Suprapubic skin (tissue), 4 donors: ENCODE results near the gene GABRG2. TPM values are rescaled to one million over a fixed set of nuclear protein-coding genes. Genes with fewer than 3 reads are reported as not detected.

ENCODE experiments used
- DNase-seq, 2 donors: peaks; one replicate each; pipeline ENCODE4 v3.0.0-alpha.2; 2019; ENCODE audit warnings: low spot score in 2 of 2
- H3K27ac ChIP-seq: fragments of 200-600 bp; sonication (generic); one replicate; pipeline ENCODE4 v1.5.1; 2019
- H3K27me3 ChIP-seq: fragments of 200-600 bp; sonication (generic); one replicate; pipeline ENCODE4 v1.5.1; 2019
- H3K36me3 ChIP-seq: fragments of 200-600 bp; sonication (generic); one replicate; pipeline ENCODE4 v1.5.1; 2019
- H3K4me1 ChIP-seq: fragments of 200-600 bp; sonication (generic); one replicate; pipeline ENCODE4 v1.5.1; 2019
- H3K4me3 ChIP-seq: fragments of 200-600 bp; sonication (generic); one replicate; pipeline ENCODE4 v1.5.1; 2019; ENCODE audit warnings: mild to moderate bottlenecking
- H3K9me3 ChIP-seq: fragments of 200-600 bp; sonication (generic); one replicate; pipeline ENCODE4 v1.5.1; 2019
- EP300 ChIP-seq: sonication (generic); formaldehyde crosslinking; IDR thresholded peaks from one replicate; pipeline ENCODE4 v1.6.1; 2017; ENCODE audit warnings: antibody characterized with exemption
- POLR2A ChIP-seq, 2 donors: fragments of 450-650 bp; IDR thresholded peaks; one replicate each; pipeline ENCODE4 v1.6.1; 2017; ENCODE audit warnings: antibody characterized with exemption in 2 of 2, mild to moderate bottlenecking in 2 of 2, moderate library complexity in 2 of 2
- POLR2AphosphoS5 ChIP-seq, 3 donors: sonication (generic); formaldehyde crosslinking; IDR thresholded peaks; one replicate each; pipeline ENCODE4 v1.6.1; 2017; ENCODE audit warnings: antibody characterized with exemption in 3 of 3
- WGBS: methylation state at CpG from one replicate; pipeline ENCODE4 v1.1.5; 2018; 5-methylcytosine and 5-hydroxymethylcytosine counted together
- total RNA-seq, 4 donors: library from RNA; depleted of rRNA; stranded (reverse); fragments of >200 nt; gene quantifications; one replicate each; pipeline ENCODE4 v1.1.0, GENCODE V29; 2016
- TF ChIP-seq, protein P1 (sequence below), 2 donors: fragments of 200-600 bp in 1 of 2; fragments of 450-650 bp in 1 of 2; sonication (generic) in 1 of 2; IDR thresholded peaks; one replicate each; pipeline ENCODE4 v1.5.1; 2016 to 2019; ENCODE audit warnings: antibody characterized with exemption in 2 of 2, mild to moderate bottlenecking in 1 of 2, moderate library complexity in 1 of 2

The GABRG2 gene
- total RNA-seq, 4 donors from 2014 or later = not detected

DNA sequence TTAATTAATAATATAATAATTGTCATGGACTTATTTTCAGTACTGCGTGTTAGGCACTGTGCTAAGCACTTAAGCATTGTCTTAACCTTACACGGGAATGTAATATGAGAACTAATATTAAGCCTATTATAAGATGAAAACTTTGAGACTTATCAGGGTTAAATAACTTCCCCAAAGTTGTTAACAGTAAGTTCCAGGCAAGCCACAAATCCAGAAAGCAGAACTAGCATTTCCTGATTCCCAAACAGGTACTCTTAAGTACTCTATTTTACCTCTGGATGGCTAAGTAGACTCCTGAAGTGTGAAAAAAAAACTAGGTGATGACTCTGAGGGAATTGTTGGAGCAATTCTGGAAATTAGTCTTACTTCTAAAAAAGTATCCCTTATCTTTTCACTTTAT is 23.8 kb downstream of the GABRG2 start:
- no peak overlapping the region for H3K4me3 ChIP-seq
- no peaks in the 10 kb centered on the region for H3K4me1 ChIP-seq
- no peak for DNase-seq
- H3K27ac ChIP-seq = no peak overlapping the region
- H3K36me3 ChIP-seq = no peaks in the 10 kb centered on the region
- 80% methylated on average over 2 of the region's 2 CpGs for WGBS
- TF ChIP-seq, protein P1, sequence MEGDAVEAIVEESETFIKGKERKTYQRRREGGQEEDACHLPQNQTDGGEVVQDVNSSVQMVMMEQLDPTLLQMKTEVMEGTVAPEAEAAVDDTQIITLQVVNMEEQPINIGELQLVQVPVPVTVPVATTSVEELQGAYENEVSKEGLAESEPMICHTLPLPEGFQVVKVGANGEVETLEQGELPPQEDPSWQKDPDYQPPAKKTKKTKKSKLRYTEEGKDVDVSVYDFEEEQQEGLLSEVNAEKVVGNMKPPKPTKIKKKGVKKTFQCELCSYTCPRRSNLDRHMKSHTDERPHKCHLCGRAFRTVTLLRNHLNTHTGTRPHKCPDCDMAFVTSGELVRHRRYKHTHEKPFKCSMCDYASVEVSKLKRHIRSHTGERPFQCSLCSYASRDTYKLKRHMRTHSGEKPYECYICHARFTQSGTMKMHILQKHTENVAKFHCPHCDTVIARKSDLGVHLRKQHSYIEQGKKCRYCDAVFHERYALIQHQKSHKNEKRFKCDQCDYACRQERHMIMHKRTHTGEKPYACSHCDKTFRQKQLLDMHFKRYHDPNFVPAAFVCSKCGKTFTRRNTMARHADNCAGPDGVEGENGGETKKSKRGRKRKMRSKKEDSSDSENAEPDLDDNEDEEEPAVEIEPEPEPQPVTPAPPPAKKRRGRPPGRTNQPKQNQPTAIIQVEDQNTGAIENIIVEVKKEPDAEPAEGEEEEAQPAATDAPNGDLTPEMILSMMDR (IDR thresholded peaks at IDR 0.05) = no peak
- TF ChIP-seq POLR2A (IDR thresholded peaks at IDR 0.05) (no peak), EP300 (no peak), POLR2AphosphoS5 (IDR thresholded peaks at IDR 0.05) (no peak)
- no peaks in the 10 kb centered on the region for H3K9me3 ChIP-seq
- H3K27me3 ChIP-seq = no peaks in the 10 kb centered on the region

DNA sequence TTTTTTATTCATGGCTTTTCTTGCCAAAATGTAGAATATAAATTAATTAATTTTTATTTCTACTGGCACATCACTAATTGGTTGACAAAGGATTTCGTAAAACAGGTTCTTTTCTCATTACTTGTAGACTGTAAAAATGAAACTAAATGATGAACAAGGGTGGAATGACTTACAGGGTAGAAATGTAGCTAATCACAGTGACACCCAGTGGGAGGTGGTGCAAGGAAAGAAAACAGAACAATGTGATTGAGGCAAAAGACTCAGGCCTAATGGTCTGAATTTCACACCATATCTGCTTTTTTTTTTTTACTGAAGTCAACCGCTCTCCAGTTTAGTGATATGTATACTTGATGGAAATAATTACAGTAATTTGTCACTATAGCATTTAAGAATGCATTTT is 28.9 kb downstream of the GABRG2 start:
- WGBS = 62% methylated on average over 2 of the region's 2 CpGs

DNA sequence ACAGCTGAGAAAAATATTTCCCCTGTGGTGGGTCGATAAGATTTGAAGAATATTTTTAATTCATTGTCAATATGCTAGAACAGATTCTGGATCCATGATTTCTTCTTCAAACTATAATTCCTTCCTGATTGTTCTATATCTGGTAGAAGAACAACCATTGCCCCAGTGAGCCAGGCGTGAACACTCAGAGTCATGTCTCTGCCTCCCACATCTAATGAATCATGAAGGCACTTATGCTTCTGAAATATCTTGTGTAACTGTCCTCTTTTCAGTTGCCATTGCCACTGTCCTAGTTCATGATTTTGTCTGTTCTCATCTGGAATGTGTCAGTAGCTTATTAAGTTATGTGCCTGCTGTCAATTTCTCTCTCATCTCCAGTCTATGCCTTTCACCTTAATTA is 40.0 kb downstream of the GABRG2 start:
- 87% methylated on average over 2 of the region's 2 CpGs for WGBS
- H3K27me3 ChIP-seq = no peaks in the 10 kb centered on the region

More for the DNA sequence above, 28.9 kb downstream of the GABRG2 start:
- TF ChIP-seq POLR2A (IDR thresholded peaks at IDR 0.05) = no peak
- no peak for TF ChIP-seq POLR2AphosphoS5 (IDR thresholded peaks at IDR 0.05)
- TF ChIP-seq, protein P1 (IDR thresholded peaks at IDR 0.05) = no peak
- no peak for TF ChIP-seq EP300
- no peak for DNase-seq
- no peak overlapping the region for H3K27ac ChIP-seq
- no peaks in the 10 kb centered on the region for H3K4me1 ChIP-seq
- H3K9me3 ChIP-seq = no peaks in the 10 kb centered on the region
- H3K4me3 ChIP-seq = no peak overlapping the region
- H3K36me3 ChIP-seq = no peaks in the 10 kb centered on the region
- H3K27me3 ChIP-seq = no peaks in the 10 kb centered on the region

DNA sequence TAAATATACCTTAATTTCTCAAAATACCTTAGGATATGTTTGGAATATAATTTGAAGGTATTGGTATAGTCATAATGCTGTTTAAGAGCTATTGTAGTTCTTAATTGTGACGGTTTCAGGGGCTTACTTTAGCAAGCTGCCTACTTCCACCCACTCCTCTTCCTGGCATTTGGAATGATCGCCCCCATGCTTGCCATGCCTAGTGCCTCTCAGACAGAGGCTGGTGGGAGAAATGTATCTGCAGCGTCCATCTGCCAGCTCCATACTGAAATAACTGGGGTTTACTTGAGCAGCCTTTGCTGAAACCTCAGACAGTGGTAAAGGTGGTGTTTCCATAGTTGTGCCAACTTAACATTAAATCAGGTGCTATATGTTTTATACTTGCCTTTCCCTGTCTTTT is 52.2 kb downstream of the GABRG2 start:
- Histone ChIP-seq H3K9me3 (no peaks in the 10 kb centered on the region), H3K36me3 (no peaks in the 10 kb centered on the region), H3K4me1 (no peaks in the 10 kb centered on the region), H3K4me3 (no peak overlapping the region), H3K27ac (no peak overlapping the region), H3K27me3 (no peaks in the 10 kb centered on the region)
- TF ChIP-seq POLR2A (IDR thresholded peaks at IDR 0.05) (no peak), EP300 (no peak), POLR2AphosphoS5 (IDR thresholded peaks at IDR 0.05) (no peak)
- TF ChIP-seq, protein P1 (IDR thresholded peaks at IDR 0.05) = no peak
- no peak for DNase-seq
- WGBS = 88% methylated on average over 3 of the region's 3 CpGs

More for the DNA sequence above, 40.0 kb downstream of the GABRG2 start:
- Histone ChIP-seq H3K4me3 (no peak overlapping the region), H3K36me3 (no peaks in the 10 kb centered on the region), H3K4me1 (no peaks in the 10 kb centered on the region), H3K9me3 (no peaks in the 10 kb centered on the region), H3K27ac (no peak overlapping the region)
- TF ChIP-seq, protein P1 (IDR thresholded peaks at IDR 0.05) = no peak
- TF ChIP-seq POLR2AphosphoS5 (IDR thresholded peaks at IDR 0.05) = no peak
- no peak for TF ChIP-seq POLR2A (IDR thresholded peaks at IDR 0.05)
- TF ChIP-seq EP300 = no peak
- DNase-seq = no peak

DNA sequence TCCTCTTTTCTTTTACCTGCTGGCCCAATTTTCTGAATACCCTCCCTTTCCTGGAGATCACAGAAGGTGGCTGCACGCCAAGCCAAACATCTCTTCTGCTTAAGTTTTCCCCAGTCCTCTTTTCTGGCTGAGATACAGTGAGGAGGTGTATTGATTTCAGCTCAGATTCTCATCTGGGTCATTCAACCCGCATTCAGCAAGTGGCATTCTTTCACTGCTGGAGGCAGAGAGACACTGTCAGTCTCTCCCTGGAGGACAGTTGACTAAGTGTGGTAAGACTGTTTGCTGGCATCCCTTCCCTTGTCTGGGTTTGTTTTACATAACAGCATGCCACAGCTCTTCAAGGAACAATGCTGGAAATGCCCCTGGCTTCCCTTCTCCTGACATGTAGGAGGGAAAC is 60.5 kb downstream of the GABRG2 start:
- H3K36me3 ChIP-seq = no peaks in the 10 kb centered on the region
- H3K27me3 ChIP-seq = no peaks in the 10 kb centered on the region
- TF ChIP-seq, protein P1 (IDR thresholded peaks at IDR 0.05) = no peak
- TF ChIP-seq EP300 = no peak
- no peak for TF ChIP-seq POLR2A (IDR thresholded peaks at IDR 0.05)
- no peak for TF ChIP-seq POLR2AphosphoS5 (IDR thresholded peaks at IDR 0.05)
- peaks cover 4% of the 10 kb centered on the region for H3K9me3 ChIP-seq
- no peak overlapping the region for H3K4me3 ChIP-seq
- 18% methylated on average over 2 of the region's 2 CpGs for WGBS
- H3K4me1 ChIP-seq = no peaks in the 10 kb centered on the region
- no peak overlapping the region for H3K27ac ChIP-seq
- no peak for DNase-seq
